Neural cell (in vitro differentiated cells): ENCODE measurements around the gene GPR183. TPM values are rescaled to one million over a fixed set of nuclear protein-coding genes. Genes with fewer than 3 reads are reported as not detected.

Source experiments
- H2AFZ ChIP-seq: fragments of 200-600, 300-800 bp; sonication (generic), shearing (Covaris generic); 2 replicates; pipeline ENCODE4 v1.6.0; 2014; ENCODE audit warnings: low read depth, mild to moderate bottlenecking, antibody characterized with exemption, low read length, moderate library complexity
- H3F3A ChIP-seq: fragments of 200-600 bp; shearing (Covaris generic); 2 replicates; pipeline ENCODE4 v1.6.1; 2016; ENCODE audit warnings: mild to moderate bottlenecking, moderate library complexity, mixed read lengths, antibody characterized with exemption, low read length; ENCODE audit not compliant: insufficient read depth, poor library complexity, severe bottlenecking
- H3K27ac ChIP-seq: fragments of 200-600, 300-800 bp; sonication (generic), shearing (Covaris generic); 2 replicates; pipeline ENCODE4 v1.5.1; 2014; ENCODE audit warnings: mild to moderate bottlenecking, low read length, moderate library complexity
- H3K27me3 ChIP-seq: fragments of 300-800, 200-600 bp; sonication (generic), shearing (Covaris generic); 2 replicates; pipeline ENCODE4 v1.6.0; 2014; ENCODE audit warnings: mild to moderate bottlenecking, low read depth, low read length, moderate library complexity; ENCODE audit not compliant: insufficient read depth
- H3K36me3 ChIP-seq: fragments of 300-800, 200-600 bp; sonication (generic), shearing (Covaris generic); 2 replicates; pipeline ENCODE4 v1.5.1; 2014; ENCODE audit warnings: mild to moderate bottlenecking, antibody characterized with exemption, low read length, moderate library complexity; ENCODE audit not compliant: insufficient read depth
- H3K4me2 ChIP-seq: fragments of 300-800, 200-600 bp; sonication (generic), shearing (Covaris generic); 2 replicates; pipeline ENCODE4 v1.6.0; 2014; ENCODE audit warnings: mild to moderate bottlenecking, low read length
- H3K4me3 ChIP-seq: fragments of 300-800, 200-600 bp; sonication (generic), shearing (Covaris generic); 2 replicates; pipeline ENCODE4 v1.5.1; 2014; ENCODE audit warnings: mild to moderate bottlenecking, low read length, moderate library complexity
- H3K79me2 ChIP-seq: fragments of 200-600 bp; shearing (Covaris generic); replicated peaks from 2 replicates; pipeline ENCODE4 v1.6.0; 2014; ENCODE audit warnings: mild to moderate bottlenecking, low read length, moderate library complexity; ENCODE audit not compliant: insufficient read depth
- H3K9ac ChIP-seq: fragments of 300-800, 200-600 bp; sonication (generic), shearing (Covaris generic); 2 replicates; pipeline ENCODE4 v1.6.1; 2016; ENCODE audit warnings: mild to moderate bottlenecking, low read length, mixed read lengths
- H3K9me2 ChIP-seq: fragments of 200-600 bp; shearing (Covaris generic); 2 replicates; pipeline ENCODE4 v1.6.1; 2016; ENCODE audit warnings: mild to moderate bottlenecking, low read length, mixed read lengths; ENCODE audit not compliant: insufficient read depth
- H3K9me3 ChIP-seq: fragments of 200-600, 300-800 bp; sonication (generic), shearing (Covaris generic); 2 replicates; pipeline ENCODE4 v1.6.1; 2016; ENCODE audit warnings: mild to moderate bottlenecking, mixed run types, low read length, moderate library complexity, mixed read lengths
- H4K20me1 ChIP-seq: fragments of 200-600 bp; shearing (Covaris generic); 2 replicates; pipeline ENCODE4 v1.6.1; 2016; ENCODE audit warnings: mild to moderate bottlenecking, mixed run types; ENCODE audit not compliant: insufficient read depth
- EP300 ChIP-seq: fragments of 450-650 bp; conservative IDR thresholded peaks from 2 replicates; pipeline ENCODE4 v1.6.1; 2014; ENCODE audit warnings: antibody characterized with exemption, mild to moderate bottlenecking, moderate library complexity; ENCODE audit not compliant: poor library complexity, severe bottlenecking
- EZH2 ChIP-seq: fragments of 200-600, 300-800 bp; shearing (Covaris generic), sonication (generic); IDR thresholded peaks from 2 replicates; pipeline ENCODE4 v1.6.1; 2014; ENCODE audit warnings: antibody characterized with exemption, low read length, borderline replicate concordance, mild to moderate bottlenecking; ENCODE audit not compliant: insufficient read depth, poor library complexity, severe bottlenecking
- MXI1 ChIP-seq: fragments of 450-650 bp; conservative IDR thresholded peaks from 2 replicates; pipeline ENCODE4 v1.6.1; 2014; ENCODE audit warnings: antibody characterized with exemption, mild to moderate bottlenecking; ENCODE audit not compliant: poor library complexity, severe bottlenecking
- POLR2AphosphoS5 ChIP-seq: IDR thresholded peaks from 2 replicates; pipeline ENCODE4 v1.6.1; 2012
- RAD21 ChIP-seq: fragments of 450-650 bp; conservative IDR thresholded peaks from 2 replicates; pipeline ENCODE4 v1.6.1; 2014; ENCODE audit warnings: antibody characterized with exemption, mild to moderate bottlenecking, moderate library complexity
- REST ChIP-seq: IDR thresholded peaks from 2 replicates; pipeline ENCODE4 v1.6.1; 2012; ENCODE audit warnings: borderline replicate concordance
- SMC3 ChIP-seq: fragments of 450-650 bp; conservative IDR thresholded peaks from 2 replicates; pipeline ENCODE4 v1.6.1; 2014; ENCODE audit warnings: antibody characterized with exemption, mild to moderate bottlenecking, moderate library complexity; ENCODE audit not compliant: poor library complexity
- TAF1 ChIP-seq: IDR thresholded peaks from 2 replicates; pipeline ENCODE4 v1.6.1; 2012; ENCODE audit warnings: low read depth
- polyA plus RNA-seq: library from polyadenylated mRNA; depleted of rRNA; stranded (reverse); fragments of >200 nt; gene quantifications from 2 replicates; pipeline ENCODE4 v1.2.3, GENCODE V29; 2014
- TF ChIP-seq, protein P1 (sequence below): fragments of 450-650 bp; IDR thresholded peaks from 2 replicates; pipeline ENCODE4 v1.5.1; 2014; ENCODE audit warnings: antibody characterized with exemption, mild to moderate bottlenecking, moderate library complexity; ENCODE audit not compliant: poor library complexity, severe bottlenecking

The GPR183 gene
- polyA plus RNA-seq, 1 donor from 2014 or later, result not detected

- Histone ChIP-seq H3K27ac (no peak overlapping the region), H3K36me3 (no peaks in the 10 kb centered on the region), H3K9ac (no peak overlapping the region), H3K4me2 (no peak overlapping the region), H3F3A (no peaks in the 10 kb centered on the region), H4K20me1 (no peaks in the 10 kb centered on the region), H2AFZ (no peak overlapping the region), H3K9me2 (no peaks in the 10 kb centered on the region), H3K9me3 (no peaks in the 10 kb centered on the region), H3K27me3 (no peaks in the 10 kb centered on the region), H3K79me2 (no peaks in the 10 kb centered on the region), H3K4me3 (no peak overlapping the region)
- TF ChIP-seq EZH2 (no peak), TAF1 (no peak), POLR2AphosphoS5 (no peak), SMC3 (no peak), MXI1 (no peak), EP300 (no peak), REST (no peak), RAD21 (no peak)
- TF ChIP-seq, protein P1, sequence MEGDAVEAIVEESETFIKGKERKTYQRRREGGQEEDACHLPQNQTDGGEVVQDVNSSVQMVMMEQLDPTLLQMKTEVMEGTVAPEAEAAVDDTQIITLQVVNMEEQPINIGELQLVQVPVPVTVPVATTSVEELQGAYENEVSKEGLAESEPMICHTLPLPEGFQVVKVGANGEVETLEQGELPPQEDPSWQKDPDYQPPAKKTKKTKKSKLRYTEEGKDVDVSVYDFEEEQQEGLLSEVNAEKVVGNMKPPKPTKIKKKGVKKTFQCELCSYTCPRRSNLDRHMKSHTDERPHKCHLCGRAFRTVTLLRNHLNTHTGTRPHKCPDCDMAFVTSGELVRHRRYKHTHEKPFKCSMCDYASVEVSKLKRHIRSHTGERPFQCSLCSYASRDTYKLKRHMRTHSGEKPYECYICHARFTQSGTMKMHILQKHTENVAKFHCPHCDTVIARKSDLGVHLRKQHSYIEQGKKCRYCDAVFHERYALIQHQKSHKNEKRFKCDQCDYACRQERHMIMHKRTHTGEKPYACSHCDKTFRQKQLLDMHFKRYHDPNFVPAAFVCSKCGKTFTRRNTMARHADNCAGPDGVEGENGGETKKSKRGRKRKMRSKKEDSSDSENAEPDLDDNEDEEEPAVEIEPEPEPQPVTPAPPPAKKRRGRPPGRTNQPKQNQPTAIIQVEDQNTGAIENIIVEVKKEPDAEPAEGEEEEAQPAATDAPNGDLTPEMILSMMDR, result no peak
Measured at GRCh38 chr13:99268822-99269221, 38.4 kb downstream of the GPR183 start.

DNA sequence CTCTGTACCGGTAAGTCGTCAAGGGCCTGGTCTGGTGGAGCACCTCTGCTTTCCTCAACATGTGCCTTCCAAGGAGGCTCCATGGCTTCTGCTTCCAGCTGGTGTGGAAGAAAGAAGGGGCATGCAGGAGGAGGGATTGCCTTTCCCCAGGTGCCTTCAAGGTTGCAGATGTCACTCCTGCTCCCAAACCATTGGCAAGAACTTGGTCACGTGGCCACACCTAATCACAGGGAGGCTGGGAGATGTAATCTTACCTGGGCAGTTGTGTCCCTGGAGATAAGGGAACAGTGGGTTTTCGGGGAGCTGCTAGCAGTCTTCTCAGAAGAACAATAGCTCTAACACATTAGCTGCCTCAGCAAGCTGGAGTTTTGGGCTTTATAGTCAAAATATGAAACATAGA is 39.3 kb downstream of the GPR183 start:
- Histone ChIP-seq H2AFZ (no peak overlapping the region), H3K79me2 (no peaks in the 10 kb centered on the region), H3K27me3 (no peaks in the 10 kb centered on the region), H3K27ac (no peak overlapping the region), H3K9me2 (no peaks in the 10 kb centered on the region), H3K4me2 (no peak overlapping the region), H3K4me3 (no peak overlapping the region), H3K9ac (no peak overlapping the region), H3K9me3 (no peaks in the 10 kb centered on the region), H4K20me1 (no peaks in the 10 kb centered on the region), H3K36me3 (no peaks in the 10 kb centered on the region), H3F3A (no peaks in the 10 kb centered on the region)
- TF ChIP-seq SMC3 (no peak), TAF1 (no peak), MXI1 (no peak), POLR2AphosphoS5 (no peak), EZH2 (no peak), REST (no peak), RAD21 (no peak), EP300 (no peak)
- TF ChIP-seq, protein P1, result no peak
